ENCODE results near the gene LSM14B.

The LSM14B gene

GRCh38 chr20:62165762-62166399 lies 43.6 kb downstream of the LSM14B start:
- no peak for DNase-seq

GRCh38 chr20:62167474-62167873 lies 45.2 kb downstream of the LSM14B start:
- no peak for DNase-seq

- no peak for DNase-seq
Measured at GRCh38 chr20:62168061-62168460, 45.8 kb downstream of the LSM14B start.

- DNase-seq: no peak
Measured at GRCh38 chr20:62168890-62169435, 46.7 kb downstream of the LSM14B start.

GRCh38 chr20:62170536-62170935 lies 48.3 kb downstream of the LSM14B start:
- DNase-seq: no peak

- no peak for DNase-seq
Measured at GRCh38 chr20:62171245-62171644, 49.0 kb downstream of the LSM14B start.

GRCh38 chr20:62172666-62173065 lies 50.4 kb downstream of the LSM14B start:
- DNase-seq: no peak

GRCh38 chr20:62174021-62174804 lies 51.9 kb downstream of the LSM14B start:
- DNase-seq: no peak

- DNase-seq: no peak
Measured at GRCh38 chr20:62174870-62175624, 52.8 kb downstream of the LSM14B start.

- no peak for DNase-seq
Measured at GRCh38 chr20:62175711-62176110, 53.4 kb downstream of the LSM14B start.

- DNase-seq: no peak
Measured at GRCh38 chr20:62176866-62177265, 54.6 kb downstream of the LSM14B start.

GRCh38 chr20:62177307-62177706 lies 55.0 kb downstream of the LSM14B start:
- no peak for DNase-seq

GRCh38 chr20:62178316-62179161 lies 56.3 kb downstream of the LSM14B start:
- DNase-seq: no peak

GRCh38 chr20:62179162-62179504 lies 56.9 kb downstream of the LSM14B start:
- DNase-seq: no peak

- no peak for DNase-seq
Measured at GRCh38 chr20:62181808-62182207, 59.5 kb downstream of the LSM14B start.

- DNase-seq: peak; percentile 98
Measured at GRCh38 chr20:62182469-62183425, 60.5 kb downstream of the LSM14B start, which contains the start of gene MTG2. TSS of gene MTG2 (plus strand) at chr20:62183028. CDS start at chr20:62193421, 10,393 bp downstream.

GRCh38 chr20:62183426-62184142 lies 61.3 kb downstream of the LSM14B start:
- DNase-seq: no peak

Data from NCI-H345 (cell line).